ENCODE measurements around the gene APOL2.

The APOL2 gene

DNA sequence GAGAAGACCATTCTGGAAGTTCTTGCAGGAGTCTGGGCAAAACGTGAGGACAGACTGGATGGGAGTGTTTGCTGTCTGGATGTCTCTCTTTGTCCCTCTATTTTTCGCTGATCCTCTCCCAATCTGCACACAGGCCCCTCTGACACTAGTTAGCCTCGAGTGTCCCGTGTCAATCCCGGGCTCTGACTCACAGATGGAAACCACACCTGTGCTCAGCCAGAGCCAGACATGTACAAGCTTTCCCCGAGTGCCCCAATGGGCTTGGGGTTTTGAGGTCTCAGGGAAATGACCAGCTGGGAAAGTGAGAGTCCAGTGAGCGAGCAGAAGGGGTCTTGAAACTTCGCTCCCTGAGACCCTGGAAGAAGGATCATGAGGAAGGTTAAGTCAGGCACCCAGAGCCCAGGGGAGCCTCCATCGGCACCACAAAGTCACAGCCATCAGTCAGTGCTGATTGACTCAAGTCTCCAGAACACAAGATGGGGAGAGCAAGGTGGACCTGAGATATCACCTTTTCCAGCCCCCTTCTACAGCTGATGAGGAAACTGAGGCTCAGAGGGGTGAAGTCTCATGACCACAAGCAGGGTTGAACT, 13.9 kb downstream of the APOL2 start:
- DNase-seq (no peak), ATAC-seq (ENCODE audit: insufficient read depth, low read depth) (no peak)
- Histone ChIP-seq H3K27ac (ENCODE audit: low read length) (no peak overlapping the region), H3K79me2 (ENCODE audit: insufficient read depth, low read length) (no peaks in the 10 kb centered on the region), H3K4me1 (ENCODE audit: insufficient read depth, low read length) (peaks cover 6% of the 10 kb centered on the region; the same call in 1 of the 2 replicates), H3K9me3 (ENCODE audit: insufficient read depth, low read length, severe bottlenecking) (no peaks in the 10 kb centered on the region), H3K27me3 (ENCODE audit: insufficient read depth, low read length, poor library complexity) (no peaks in the 10 kb centered on the region), H3K36me3 (ENCODE audit: insufficient read depth, low read length) (peaks cover 27% of the 10 kb centered on the region), H2AFZ (ENCODE audit: low read depth, low read length) (no peak overlapping the region), H3K4me2 (ENCODE audit: insufficient read depth, low read length) (no peak overlapping the region), H3K9ac (ENCODE audit: low read depth, low read length) (no peak overlapping the region), H4K20me1 (ENCODE audit: insufficient read depth, low read length) (no peaks in the 10 kb centered on the region), H3K4me3 (ENCODE audit: low read depth in 1 of 2, low read length in 2 of 2) (no peak overlapping the region)
- TF ChIP-seq EZH2 (IDR thresholded peaks at IDR 0.05; ENCODE audit: borderline replicate concordance, low read depth, low read length, severe bottlenecking) = no peak

DNA sequence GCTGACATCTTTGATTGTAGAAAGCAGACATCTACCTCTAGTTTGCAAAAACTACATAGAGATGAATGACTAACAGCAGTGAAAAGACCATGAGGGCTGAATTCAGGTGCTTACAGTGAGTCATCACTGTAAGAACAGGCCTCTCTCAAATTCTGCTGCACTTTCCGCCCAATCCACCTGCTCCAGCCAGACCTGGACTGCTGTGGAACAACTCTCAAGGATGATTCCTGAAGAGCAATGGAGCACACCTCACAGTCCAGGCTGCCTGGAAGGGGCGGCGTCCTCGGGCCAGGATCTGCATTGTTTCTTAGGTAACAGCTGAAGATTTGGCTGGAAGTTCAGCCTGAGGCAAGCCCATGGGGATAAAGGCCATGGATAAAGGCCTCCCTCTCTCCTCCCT, 15.1 kb downstream of the APOL2 start:
- Histone ChIP-seq H2AFZ (ENCODE audit: low read depth, low read length) (no peak overlapping the region), H3K9me3 (ENCODE audit: insufficient read depth, low read length, severe bottlenecking) (no peaks in the 10 kb centered on the region), H3K9ac (ENCODE audit: low read depth, low read length) (no peak overlapping the region), H3K27ac (ENCODE audit: low read length) (no peak overlapping the region), H4K20me1 (ENCODE audit: insufficient read depth, low read length) (no peaks in the 10 kb centered on the region), H3K4me3 (ENCODE audit: low read depth in 1 of 2, low read length in 2 of 2) (no peak overlapping the region), H3K27me3 (ENCODE audit: insufficient read depth, low read length, poor library complexity) (no peaks in the 10 kb centered on the region), H3K4me2 (ENCODE audit: insufficient read depth, low read length) (no peak overlapping the region), H3K79me2 (ENCODE audit: insufficient read depth, low read length) (no peaks in the 10 kb centered on the region), H3K36me3 (ENCODE audit: insufficient read depth, low read length) (peaks cover 19% of the 10 kb centered on the region), H3K4me1 (ENCODE audit: insufficient read depth, low read length) (peaks cover 6% of the 10 kb centered on the region; the same call in 1 of the 2 replicates)
- ATAC-seq (ENCODE audit: insufficient read depth, low read depth) = no peak
- TF ChIP-seq, protein P1, sequence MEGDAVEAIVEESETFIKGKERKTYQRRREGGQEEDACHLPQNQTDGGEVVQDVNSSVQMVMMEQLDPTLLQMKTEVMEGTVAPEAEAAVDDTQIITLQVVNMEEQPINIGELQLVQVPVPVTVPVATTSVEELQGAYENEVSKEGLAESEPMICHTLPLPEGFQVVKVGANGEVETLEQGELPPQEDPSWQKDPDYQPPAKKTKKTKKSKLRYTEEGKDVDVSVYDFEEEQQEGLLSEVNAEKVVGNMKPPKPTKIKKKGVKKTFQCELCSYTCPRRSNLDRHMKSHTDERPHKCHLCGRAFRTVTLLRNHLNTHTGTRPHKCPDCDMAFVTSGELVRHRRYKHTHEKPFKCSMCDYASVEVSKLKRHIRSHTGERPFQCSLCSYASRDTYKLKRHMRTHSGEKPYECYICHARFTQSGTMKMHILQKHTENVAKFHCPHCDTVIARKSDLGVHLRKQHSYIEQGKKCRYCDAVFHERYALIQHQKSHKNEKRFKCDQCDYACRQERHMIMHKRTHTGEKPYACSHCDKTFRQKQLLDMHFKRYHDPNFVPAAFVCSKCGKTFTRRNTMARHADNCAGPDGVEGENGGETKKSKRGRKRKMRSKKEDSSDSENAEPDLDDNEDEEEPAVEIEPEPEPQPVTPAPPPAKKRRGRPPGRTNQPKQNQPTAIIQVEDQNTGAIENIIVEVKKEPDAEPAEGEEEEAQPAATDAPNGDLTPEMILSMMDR (IDR thresholded peaks at IDR 0.05; ENCODE audit: borderline replicate concordance, extremely low read depth, low read length, poor library complexity, severe bottlenecking) = no peak
- TF ChIP-seq EZH2 (IDR thresholded peaks at IDR 0.05; ENCODE audit: borderline replicate concordance, low read depth, low read length, severe bottlenecking) = no peak
- DNase-seq = no peak

DNA sequence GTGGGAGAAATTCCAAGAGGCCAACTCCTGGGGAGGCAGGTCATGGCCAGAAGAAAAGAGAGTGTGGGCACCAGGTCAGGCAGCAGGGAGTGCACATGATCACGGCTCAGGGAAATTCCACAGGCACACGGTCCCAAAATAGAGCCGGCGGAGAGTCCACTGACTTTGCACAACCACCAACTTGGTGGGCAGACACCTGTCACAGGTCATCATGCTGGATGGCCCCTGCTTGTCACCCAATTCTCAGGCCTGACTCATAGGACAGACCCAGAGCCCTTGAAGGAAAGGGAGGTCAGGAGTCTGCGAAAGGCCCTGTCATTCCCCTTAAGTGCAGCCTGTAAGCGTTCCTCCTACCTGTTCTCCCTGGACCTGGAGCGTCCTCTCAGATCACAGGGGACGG, 15.8 kb downstream of the APOL2 start:
- Histone ChIP-seq H3K36me3 (ENCODE audit: insufficient read depth, low read length) (peaks cover 13% of the 10 kb centered on the region), H3K9ac (ENCODE audit: low read depth, low read length) (no peak overlapping the region), H3K9me3 (ENCODE audit: insufficient read depth, low read length, severe bottlenecking) (no peaks in the 10 kb centered on the region), H3K27me3 (ENCODE audit: insufficient read depth, low read length, poor library complexity) (no peaks in the 10 kb centered on the region), H3K4me1 (ENCODE audit: insufficient read depth, low read length) (peaks cover 6% of the 10 kb centered on the region; the same call in 1 of the 2 replicates), H3K4me3 (ENCODE audit: low read depth in 1 of 2, low read length in 2 of 2) (no peak overlapping the region), H3K4me2 (ENCODE audit: insufficient read depth, low read length) (no peak overlapping the region), H3K79me2 (ENCODE audit: insufficient read depth, low read length) (no peaks in the 10 kb centered on the region), H3K27ac (ENCODE audit: low read length) (no peak overlapping the region), H2AFZ (ENCODE audit: low read depth, low read length) (no peak overlapping the region), H4K20me1 (ENCODE audit: insufficient read depth, low read length) (no peaks in the 10 kb centered on the region)
- TF ChIP-seq EZH2 (IDR thresholded peaks at IDR 0.05; ENCODE audit: borderline replicate concordance, low read depth, low read length, severe bottlenecking) = no peak
- TF ChIP-seq, protein P1 (IDR thresholded peaks at IDR 0.05; ENCODE audit: borderline replicate concordance, extremely low read depth, low read length, poor library complexity, severe bottlenecking) = no peak
- no peak for DNase-seq
- no peak for ATAC-seq (ENCODE audit: insufficient read depth, low read depth)

DNA sequence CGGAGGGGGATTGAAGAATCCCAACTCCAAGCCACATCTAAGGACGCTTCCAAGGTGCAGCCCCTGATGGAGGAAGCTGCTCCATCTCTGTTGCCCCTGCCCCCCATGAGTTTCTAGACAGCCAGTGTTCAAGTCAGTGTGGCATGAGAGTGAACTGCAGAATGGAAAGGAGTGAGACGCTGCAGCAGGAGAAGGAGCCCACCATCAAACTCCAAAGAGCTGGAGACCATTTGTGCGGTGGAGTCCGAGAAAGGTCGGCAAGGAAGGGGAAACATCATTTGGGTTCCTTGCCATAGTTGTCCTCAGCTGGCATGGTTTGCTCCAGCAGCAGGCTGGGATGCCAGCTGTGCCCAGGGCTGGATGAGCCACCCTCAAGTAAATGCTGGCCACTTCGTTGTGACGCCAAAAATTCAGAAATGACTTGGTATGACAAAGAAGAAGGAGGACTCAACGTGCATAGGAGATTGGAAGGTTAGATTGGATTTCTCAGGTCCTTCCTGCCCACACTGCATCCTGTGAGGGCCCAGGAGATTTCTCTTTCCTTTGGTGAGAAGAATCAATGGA, 16.4 kb downstream of the APOL2 start:
- TF ChIP-seq, protein P1 (IDR thresholded peaks at IDR 0.05; ENCODE audit: borderline replicate concordance, extremely low read depth, low read length, poor library complexity, severe bottlenecking) = no peak
- no peak for TF ChIP-seq EZH2 (IDR thresholded peaks at IDR 0.05; ENCODE audit: borderline replicate concordance, low read depth, low read length, severe bottlenecking)
- H4K20me1 ChIP-seq (ENCODE audit: insufficient read depth, low read length) = no peaks in the 10 kb centered on the region

More for the DNA sequence above, 16.4 kb downstream of the APOL2 start:
- Histone ChIP-seq H3K4me2 (ENCODE audit: insufficient read depth, low read length) (no peak overlapping the region), H3K79me2 (ENCODE audit: insufficient read depth, low read length) (no peaks in the 10 kb centered on the region), H3K27ac (ENCODE audit: low read length) (no peak overlapping the region), H3K9ac (ENCODE audit: low read depth, low read length) (no peak overlapping the region), H3K4me1 (ENCODE audit: insufficient read depth, low read length) (peaks cover 6% of the 10 kb centered on the region; the same call in 1 of the 2 replicates), H2AFZ (ENCODE audit: low read depth, low read length) (no peak overlapping the region), H3K4me3 (ENCODE audit: low read depth in 1 of 2, low read length in 2 of 2) (no peak overlapping the region), H3K36me3 (ENCODE audit: insufficient read depth, low read length) (peaks cover 8% of the 10 kb centered on the region), H3K9me3 (ENCODE audit: insufficient read depth, low read length, severe bottlenecking) (no peaks in the 10 kb centered on the region), H3K27me3 (ENCODE audit: insufficient read depth, low read length, poor library complexity) (no peaks in the 10 kb centered on the region)
- ATAC-seq (ENCODE audit: insufficient read depth, low read depth) (no peak), DNase-seq (no peak)
